ENCODE data around the gene RNASE8. TPM values are rescaled to one million over a fixed set of nuclear protein-coding genes. Genes with fewer than 3 reads are reported as not detected.

Gene RNASE8
- total and polyA plus RNA-seq, 2 of the 4 experiments (the other 2 are of a cell fraction): not detected

DNA sequence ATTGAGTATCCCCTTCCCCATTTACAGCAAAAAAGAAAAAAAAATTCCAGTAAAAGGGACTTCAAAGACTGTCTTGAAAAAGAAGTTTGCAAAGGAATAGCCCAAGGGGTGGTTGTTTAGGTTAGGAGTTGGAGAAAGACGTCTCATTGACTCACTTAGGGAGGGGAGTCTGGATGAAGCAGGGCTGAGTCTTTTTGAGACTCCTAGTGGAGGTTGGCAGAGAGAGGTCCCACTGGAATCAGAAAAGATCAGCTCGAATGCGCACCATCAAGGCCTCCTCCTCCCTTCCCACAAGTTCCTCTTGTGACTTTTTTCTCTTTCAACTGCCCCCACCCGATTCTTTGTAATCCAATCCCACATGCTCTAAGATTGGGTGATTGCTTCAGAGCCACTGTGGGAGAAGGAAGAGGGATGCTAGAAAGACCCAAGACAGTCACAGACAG, 14.4 kb downstream of the RNASE8 start:
- Histone ChIP-seq H2AK5ac (ENCODE audit: low read depth, low read length) (0 out of 2 replicates have a peak overlapping the region, but pooled peaks have one; percentile 63), H3K4me3 (ENCODE audit: insufficient read depth, low read depth, low read length) (peak overlapping the region; percentile 46), H2BK20ac (ENCODE audit: low read depth, low read length) (peak overlapping the region; percentile 2; the same call in 1 of the 2 replicates), H4K5ac (ENCODE audit: low read depth, low read length) (peak overlapping the region; percentile 28; the same call in 1 of the 2 replicates), H3K4ac (ENCODE audit: low read depth, low read length) (peak overlapping the region; percentile 81), H3K9me1 (ENCODE audit: insufficient read depth, low read length) (peaks cover 10% of the 10 kb centered on the region), H3K9ac (ENCODE audit: low read depth, low read length) (peak overlapping the region; percentile 66), H4K8ac (ENCODE audit: low read depth in 2 of 2, low read length in 2 of 2) (peak overlapping the region in 1 of 2 experiments; percentile 58; a peak in 3 of 4 replicates), H3K36me3 (ENCODE audit: control insufficient read depth, insufficient read depth, low read length) (peaks cover 39% of the 10 kb centered on the region), H2AFZ (replicated peaks; ENCODE audit: low read length, poor library complexity) (no peak overlapping the region), H3K4me2 (ENCODE audit: low read depth, low read length) (peak overlapping the region; percentile 93), H2BK15ac (ENCODE audit: low read depth, low read length) (0 out of 3 replicates have a peak overlapping the region, but pooled peaks have one; percentile 40), H3K79me1 (ENCODE audit: low read depth in 1 of 2, low read length in 2 of 2) (peaks cover 23 to 61% of the 10 kb centered on the region in 2 experiments), H3K27ac (ENCODE audit: insufficient read depth, low read length) (peak overlapping the region; percentile 96; the same call in 1 of the 2 replicates), H3K18ac (ENCODE audit: low read depth, low read length) (peak overlapping the region; percentile 22; the same call in 1 of the 2 replicates), H4K91ac (ENCODE audit: insufficient read depth, low read depth, low read length) (peak overlapping the region; percentile 53; the same call in 1 of the 2 replicates), H3K56ac (ENCODE audit: extremely low read depth, insufficient read depth, low read length) (peak overlapping the region; percentile 81), H3K9me3 (ENCODE audit: control insufficient read depth, insufficient read depth, low read length) (no peaks in the 10 kb centered on the region), H2BK120ac (ENCODE audit: low read depth, low read length) (peak overlapping the region; percentile 70), H3K14ac (replicated peaks; ENCODE audit: low read depth, low read length) (peak overlapping the region; percentile 77), H3K23ac (ENCODE audit: low read depth, low read length) (peak overlapping the region; percentile 82), H2AK9ac (replicated peaks; ENCODE audit: low read depth, low read length, poor library complexity) (no peak overlapping the region), H3K27me3 (ENCODE audit: control insufficient read depth, insufficient read depth, low read length) (no peaks in the 10 kb centered on the region), H2BK5ac (ENCODE audit: low read depth, low read length, poor library complexity, severe bottlenecking) (peak overlapping the region; percentile 97), H3K4me1 (ENCODE audit: control insufficient read depth, insufficient read depth, low read length) (peaks cover 22% of the 10 kb centered on the region), H4K20me1 (ENCODE audit: insufficient read depth, low read length) (peaks cover 10% of the 10 kb centered on the region)
- ChIA-PET CTCF (interaction anchor here (1.0 to 2.8 kb wide), 6 partner anchors 11 to 57 kb away, joined by 3 to 18 read pairs (median 4); no protein-coding TSS in a partner anchor), POLR2A (ENCODE audit: unreplicated experiment) (interaction anchor here (0.6 to 1.0 kb wide), 3 partner anchors 12 to 29 kb away, joined by 3 to 8 read pairs (median 5); partner anchors contain the start of gene TMEM253)
- no TSS peak for BruUV-seq (replicated peaks)
- DNase-seq: peak; percentile 81
- WGBS, 2 experiments (ENCODE audit: extremely low coverage in 2 of 2, insufficient read length in 1 of 2): no CpG with 5 or more reads among the region's 4 CpGs
- intact Hi-C loops (cut with micrococcal nuclease) (no loop called here), dilution Hi-C loops (cut with HindIII; ENCODE audit: low sequenced_read_pairs, unreplicated experiment) (no loop called here), in situ Hi-C loops (cut with MboI; ENCODE audit: low sequenced_read_pairs) (no loop called here)
- peak; percentile 33 for ATAC-seq (ENCODE audit: low read depth)
- TF ChIP-seq CEBPB (IDR thresholded peaks at IDR 0.05; ENCODE audit: low read depth, low read length): peak; percentile 80
- TF ChIP-seq, protein P1, sequence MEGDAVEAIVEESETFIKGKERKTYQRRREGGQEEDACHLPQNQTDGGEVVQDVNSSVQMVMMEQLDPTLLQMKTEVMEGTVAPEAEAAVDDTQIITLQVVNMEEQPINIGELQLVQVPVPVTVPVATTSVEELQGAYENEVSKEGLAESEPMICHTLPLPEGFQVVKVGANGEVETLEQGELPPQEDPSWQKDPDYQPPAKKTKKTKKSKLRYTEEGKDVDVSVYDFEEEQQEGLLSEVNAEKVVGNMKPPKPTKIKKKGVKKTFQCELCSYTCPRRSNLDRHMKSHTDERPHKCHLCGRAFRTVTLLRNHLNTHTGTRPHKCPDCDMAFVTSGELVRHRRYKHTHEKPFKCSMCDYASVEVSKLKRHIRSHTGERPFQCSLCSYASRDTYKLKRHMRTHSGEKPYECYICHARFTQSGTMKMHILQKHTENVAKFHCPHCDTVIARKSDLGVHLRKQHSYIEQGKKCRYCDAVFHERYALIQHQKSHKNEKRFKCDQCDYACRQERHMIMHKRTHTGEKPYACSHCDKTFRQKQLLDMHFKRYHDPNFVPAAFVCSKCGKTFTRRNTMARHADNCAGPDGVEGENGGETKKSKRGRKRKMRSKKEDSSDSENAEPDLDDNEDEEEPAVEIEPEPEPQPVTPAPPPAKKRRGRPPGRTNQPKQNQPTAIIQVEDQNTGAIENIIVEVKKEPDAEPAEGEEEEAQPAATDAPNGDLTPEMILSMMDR (conservative IDR thresholded peaks at IDR 0.05; ENCODE audit: low read depth, low read length): peak; percentile 31; the same call in 1 of the 2 replicates
- peak; percentile 42; the same call in 1 of the 2 replicates for TF ChIP-seq FOS (IDR thresholded peaks at IDR 0.05; ENCODE audit: low read depth, low read length)
- no peak for TF ChIP-seq RCOR1 (IDR thresholded peaks at IDR 0.05; ENCODE audit: insufficient replicate concordance, low read length)
